Dedifferentiated amniotic fluid mesenchymal stem cell (primary cell): ENCODE results near the gene OBI1.

Experiments used
- DNase-seq: peaks from one replicate; pipeline ENCODE4 v3.0.0-alpha.2; 2016; ENCODE audit errors: extremely low spot score

OBI1 gene, protein sequence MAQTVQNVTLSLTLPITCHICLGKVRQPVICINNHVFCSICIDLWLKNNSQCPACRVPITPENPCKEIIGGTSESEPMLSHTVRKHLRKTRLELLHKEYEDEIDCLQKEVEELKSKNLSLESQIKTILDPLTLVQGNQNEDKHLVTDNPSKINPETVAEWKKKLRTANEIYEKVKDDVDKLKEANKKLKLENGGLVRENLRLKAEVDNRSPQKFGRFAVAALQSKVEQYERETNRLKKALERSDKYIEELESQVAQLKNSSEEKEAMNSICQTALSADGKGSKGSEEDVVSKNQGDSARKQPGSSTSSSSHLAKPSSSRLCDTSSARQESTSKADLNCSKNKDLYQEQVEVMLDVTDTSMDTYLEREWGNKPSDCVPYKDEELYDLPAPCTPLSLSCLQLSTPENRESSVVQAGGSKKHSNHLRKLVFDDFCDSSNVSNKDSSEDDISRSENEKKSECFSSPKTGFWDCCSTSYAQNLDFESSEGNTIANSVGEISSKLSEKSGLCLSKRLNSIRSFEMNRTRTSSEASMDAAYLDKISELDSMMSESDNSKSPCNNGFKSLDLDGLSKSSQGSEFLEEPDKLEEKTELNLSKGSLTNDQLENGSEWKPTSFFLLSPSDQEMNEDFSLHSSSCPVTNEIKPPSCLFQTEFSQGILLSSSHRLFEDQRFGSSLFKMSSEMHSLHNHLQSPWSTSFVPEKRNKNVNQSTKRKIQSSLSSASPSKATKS

GRCh38 chr13:78658630-78659449 lies at the start of gene OBI1:
OBI1 (minus strand) TSS chr13:78659155; CDS start chr13:78659120, 35 bp downstream.
- peak; percentile 87 for DNase-seq

DNA sequence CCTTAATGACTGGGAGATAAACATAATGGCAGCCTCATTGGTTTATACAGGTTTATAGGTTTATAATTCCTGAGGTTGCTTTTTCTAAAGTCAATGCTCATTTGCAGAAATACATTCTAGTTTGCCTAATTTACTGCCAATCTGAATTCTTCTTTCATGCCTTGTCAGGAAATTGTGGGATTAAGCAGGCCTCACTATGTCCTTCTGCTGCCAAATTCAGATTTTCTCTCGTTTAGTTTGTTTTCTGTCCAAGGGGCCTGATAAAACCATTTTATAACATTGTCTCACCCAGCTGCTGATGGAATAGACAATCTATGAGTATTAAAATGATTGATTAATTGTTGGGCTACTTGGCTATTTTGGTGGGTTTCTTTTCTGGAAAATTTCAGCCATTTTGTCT lies 42.4 kb upstream of the OBI1 start:
- no peak for DNase-seq

GRCh38 chr13:78700121-78700910 lies 41.4 kb upstream of the OBI1 start:
- no peak for DNase-seq

DNA sequence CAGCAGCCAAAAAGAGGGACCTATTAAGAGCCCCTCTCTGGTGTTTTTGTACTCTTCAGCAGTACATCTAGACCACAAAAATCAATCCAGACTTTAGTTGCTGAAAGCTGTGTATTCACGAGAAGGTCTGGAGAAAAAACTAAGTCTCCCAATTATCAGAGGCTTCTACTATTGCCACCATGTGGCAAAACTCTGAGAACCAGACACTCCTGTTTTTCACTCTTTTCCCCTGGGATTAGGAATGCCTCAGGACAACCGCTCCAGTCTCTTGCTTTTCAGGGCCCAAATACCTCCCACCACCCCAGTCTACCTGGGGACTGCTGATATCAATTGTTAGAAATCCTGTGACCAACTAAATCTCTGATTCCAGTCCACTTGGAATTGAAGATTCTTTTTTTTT lies 30.1 kb upstream of the OBI1 start:
- no peak for DNase-seq

- DNase-seq = no peak
These were observed 27.5 kb upstream of the OBI1 start for GRCh38 chr13:78686461-78686860.

DNA sequence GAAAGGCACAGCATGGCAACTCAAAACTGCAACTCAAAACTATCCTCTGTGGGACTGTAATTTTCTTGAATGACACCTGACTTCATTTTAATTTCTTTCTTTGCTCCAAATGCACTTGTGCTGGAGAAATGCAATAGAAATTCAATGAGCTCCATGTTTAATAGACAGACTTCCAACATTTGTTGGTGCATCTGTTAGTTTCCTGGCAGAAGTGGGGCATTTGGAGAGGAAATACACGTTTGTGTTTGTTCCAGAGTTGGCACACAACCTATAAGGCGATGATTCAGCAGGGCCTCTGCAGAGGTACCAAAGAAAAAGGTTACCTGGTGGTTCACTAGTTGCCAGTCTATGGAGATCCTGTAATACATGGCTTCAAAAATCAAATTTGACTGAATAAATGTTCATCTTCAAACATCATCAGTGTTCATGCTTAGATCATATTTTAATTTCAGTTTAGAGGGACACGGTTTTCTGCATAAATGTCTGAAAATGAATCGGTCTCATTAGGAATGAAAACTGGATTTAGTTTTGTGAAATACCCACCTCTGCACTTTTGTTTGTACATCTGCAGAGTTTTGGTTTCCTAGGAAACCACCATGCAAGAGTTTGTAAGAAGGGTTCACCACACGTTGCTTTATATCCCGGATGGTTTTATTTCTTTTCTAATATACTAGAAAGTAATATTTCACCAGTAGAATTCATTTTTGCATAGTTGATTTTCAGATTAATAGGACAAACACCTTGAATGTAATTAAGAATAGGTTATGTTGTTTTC lies 21.8 kb upstream of the OBI1 start:
- no peak for DNase-seq

DNA sequence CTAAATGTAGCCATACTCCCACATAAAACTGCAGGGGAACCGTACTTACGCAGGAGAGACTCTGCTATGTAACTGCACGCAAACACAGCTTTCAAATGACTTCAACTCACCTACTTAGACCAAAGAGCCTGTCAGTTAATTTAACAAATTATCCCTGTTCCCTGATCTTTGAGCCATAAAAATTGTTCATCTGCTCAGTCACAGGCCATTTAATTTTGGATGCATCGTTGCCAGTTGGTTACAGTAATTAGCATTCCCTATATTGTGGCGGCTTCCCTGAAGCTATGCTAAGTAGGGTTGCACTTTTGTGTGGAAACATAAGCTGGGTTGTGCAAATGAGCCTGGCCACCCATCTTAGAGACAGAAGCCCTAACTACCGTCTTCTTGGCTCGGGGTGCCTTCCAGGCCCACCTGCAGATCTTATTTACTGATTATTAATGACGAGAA lies 21.2 kb upstream of the OBI1 start:
- DNase-seq = no peak

DNA sequence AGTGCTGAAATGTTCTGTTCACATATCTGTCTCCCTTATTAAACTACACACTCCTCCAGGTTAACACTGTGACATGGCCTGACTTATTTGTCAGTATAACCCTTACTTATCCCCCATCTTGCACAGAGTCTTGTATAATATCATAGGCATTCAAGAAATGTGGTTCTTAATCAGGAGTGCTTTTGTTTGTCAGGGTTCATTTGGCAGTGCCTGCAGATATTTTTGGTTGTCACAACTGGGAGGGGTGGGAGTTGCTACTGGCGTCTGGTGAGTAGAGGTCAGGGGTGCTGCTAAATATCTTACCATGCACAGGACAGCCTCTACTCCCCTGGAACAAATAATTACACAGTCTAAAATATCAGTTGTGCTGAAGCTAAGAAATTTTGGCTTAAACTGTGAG lies 20.4 kb upstream of the OBI1 start:
- no peak for DNase-seq

DNA sequence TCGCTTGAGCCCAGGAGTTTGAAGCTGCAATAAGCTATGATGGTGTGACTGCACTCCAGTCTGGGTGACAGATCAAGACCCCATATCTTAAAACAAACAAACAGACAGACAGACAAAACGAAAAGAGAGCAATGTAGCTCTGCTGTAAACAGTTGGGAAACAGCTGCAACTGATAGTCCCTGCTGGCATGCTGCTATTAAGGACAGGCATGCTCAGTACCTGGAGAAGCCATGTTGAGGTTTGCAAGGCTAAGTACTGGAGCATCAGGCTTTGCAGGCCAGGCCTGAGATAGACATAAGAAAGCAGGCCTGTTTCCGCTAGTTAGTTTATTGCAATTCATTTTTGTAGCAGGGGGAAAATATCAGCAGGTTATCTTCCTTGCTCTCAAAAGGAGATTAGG lies 16.2 kb upstream of the OBI1 start:
- DNase-seq = no peak

DNA sequence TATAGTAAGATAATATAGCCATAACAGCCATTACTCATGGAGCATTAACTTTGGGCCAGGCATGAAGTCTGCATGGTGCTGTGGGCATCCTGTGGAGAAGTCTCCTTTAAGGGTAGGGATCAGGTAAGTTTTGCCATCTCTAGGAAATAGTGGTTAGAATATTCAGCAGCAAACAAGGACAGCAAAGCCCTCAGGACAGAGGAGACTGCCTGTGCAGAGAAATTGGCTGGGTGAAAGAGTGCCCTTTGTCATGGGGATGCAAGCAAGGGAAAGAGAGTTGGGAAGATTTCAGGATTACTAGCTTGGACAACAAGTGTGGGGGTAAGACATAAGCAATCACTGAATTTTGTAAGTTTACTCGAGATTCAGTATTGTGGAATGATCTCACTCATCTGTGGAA lies 15.7 kb upstream of the OBI1 start:
- DNase-seq = no peak

DNA sequence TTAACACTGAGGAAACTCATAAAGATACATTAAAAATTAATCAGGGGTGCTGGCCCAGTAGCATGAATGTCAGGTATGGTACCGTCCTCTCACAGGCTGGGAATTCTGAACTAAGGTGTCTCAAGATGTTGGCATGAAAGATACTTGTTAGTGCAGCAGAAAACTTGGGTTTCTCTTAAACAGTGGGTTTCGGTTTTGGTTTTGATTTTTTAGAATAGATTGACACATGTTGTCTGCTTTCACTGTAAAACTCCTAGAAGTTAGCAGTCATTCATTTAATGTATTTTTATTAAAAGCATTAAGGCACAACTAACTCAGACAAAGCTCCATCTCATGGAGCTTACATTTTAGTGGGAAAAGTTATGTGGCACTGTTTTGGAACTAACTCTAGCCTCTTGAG lies 3.5 kb upstream of the OBI1 start:
- no peak for DNase-seq

GRCh38 chr13:78660495-78660857 lies 1.5 kb upstream of the OBI1 start:
- no peak for DNase-seq

GRCh38 chr13:78659732-78660494 lies 958 bp upstream of the OBI1 start:
- DNase-seq = no peak

GRCh38 chr13:78659450-78659730 lies 435 bp upstream of the OBI1 start:
- DNase-seq = no peak

DNA sequence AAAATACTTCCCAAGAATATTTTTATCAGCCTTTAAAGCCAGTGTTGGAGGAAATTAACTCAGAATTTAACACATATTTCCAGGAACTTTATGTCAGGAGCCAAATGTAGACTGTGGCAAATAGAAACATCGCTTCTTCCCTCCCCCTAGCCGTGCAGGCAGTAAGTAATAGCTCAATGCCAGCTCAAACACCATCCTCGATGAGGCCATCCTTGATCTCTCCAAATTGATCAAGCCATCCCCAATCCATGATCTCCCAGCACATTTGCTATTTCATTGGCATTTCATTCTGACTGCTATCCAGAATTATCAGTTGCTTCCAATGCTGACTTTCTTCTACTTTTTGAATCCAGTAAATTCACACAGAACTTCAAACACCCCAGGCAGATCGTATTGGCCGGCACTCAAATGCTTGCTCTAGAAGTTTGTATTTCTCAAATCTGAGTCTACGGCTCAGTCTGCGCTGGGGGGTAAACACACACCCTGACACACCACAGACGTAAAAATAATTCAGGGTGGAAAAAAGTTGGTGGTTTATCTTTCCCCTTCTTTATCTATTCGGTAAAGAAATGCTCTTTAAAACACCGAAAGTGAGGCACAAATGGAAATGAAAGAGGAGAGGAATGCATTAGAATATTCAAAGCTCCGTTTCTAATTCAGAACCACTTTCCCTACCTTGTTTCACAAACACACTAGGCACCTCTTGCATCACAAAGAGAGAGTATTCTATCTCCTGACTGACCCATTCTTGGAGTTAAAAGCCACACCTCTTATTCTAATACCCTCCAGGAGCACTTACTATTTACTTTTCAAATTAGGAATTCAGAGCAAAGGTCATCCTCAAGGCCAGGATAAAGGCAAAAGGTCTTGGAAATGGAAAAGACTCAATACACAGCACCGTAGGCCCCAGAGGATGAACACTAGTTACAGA lies 991 bp downstream of the OBI1 start:
- no peak for DNase-seq

DNA sequence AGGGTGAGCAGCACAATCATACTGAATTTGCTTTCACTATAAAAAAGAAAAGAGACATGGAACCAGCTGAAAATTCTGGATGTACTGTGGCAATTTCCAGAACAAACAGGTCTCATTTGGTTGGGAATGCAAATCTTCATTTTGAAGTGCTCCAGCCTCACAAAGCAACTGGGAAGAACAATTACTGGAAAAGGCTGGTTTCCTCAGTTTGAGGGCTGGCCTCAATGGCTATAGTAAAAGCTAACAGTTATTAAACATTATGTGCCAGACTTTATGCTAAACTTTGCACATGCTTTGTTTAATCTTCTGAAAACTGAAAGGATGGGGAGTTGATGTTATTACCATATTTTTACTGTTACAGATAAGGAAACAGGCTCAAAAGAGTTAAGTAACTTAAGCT lies 3.0 kb downstream of the OBI1 start:
- DNase-seq = no peak

- no peak for DNase-seq
These were observed 3.9 kb downstream of the OBI1 start for GRCh38 chr13:78655007-78655406.

DNA sequence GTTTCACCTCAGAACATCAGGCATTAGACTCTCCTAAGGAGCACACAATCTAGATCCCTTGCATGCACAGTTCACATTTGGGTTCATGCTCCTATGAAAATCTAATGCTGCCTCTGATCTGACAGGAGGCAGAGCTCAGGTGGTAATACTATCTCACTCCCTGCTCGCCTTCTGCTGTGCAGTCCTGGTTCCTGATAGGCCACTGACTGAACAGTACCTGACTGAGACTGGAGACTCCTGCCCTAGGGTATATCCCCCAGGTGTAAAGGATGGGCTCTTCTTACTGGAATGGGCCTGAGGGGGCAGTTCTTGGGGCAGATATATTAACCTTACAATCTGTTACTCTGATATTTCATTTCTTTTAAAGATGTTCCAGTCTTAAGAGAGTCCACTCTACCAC lies 6.3 kb downstream of the OBI1 start:
- DNase-seq = no peak

GRCh38 chr13:78650717-78651083 lies 8.3 kb downstream of the OBI1 start:
- no peak for DNase-seq
